Suppressor macrophage (primary cell): ENCODE results near the gene NPRL2.
A peak's percentile ranks its signal among the peaks of the same experiment; 100 is the strongest.
"Not testable (repeated sequence)": the region's sequence is repeated elsewhere in the genome, so short reads cannot be mapped to it uniquely, and the experiment has no call there.

Experiments
- DNase-seq, 4 experiments: peaks; one replicate each; pipeline ENCODE4 v3.0.0-alpha.2; 2020 to 2022

NPRL2 gene

DNA sequence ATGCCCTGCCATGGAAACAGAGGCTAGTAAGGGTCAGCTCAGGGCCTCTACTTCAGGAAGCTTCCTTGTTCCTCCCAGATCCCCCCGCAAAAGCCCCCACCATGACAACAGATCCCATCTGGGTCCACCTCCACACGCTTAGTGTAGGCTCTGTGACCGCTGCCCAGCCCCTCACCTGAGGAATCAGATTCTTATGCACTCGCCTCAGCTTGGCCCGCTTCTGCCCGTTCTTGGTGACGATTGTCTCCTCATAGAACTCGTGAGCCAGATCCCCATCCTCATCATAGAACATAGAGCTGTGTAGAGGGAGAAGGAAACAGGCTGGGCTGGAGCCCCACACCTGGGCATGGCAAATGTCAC, 24.4 kb downstream of the NPRL2 start:
- no peak for DNase-seq

DNA sequence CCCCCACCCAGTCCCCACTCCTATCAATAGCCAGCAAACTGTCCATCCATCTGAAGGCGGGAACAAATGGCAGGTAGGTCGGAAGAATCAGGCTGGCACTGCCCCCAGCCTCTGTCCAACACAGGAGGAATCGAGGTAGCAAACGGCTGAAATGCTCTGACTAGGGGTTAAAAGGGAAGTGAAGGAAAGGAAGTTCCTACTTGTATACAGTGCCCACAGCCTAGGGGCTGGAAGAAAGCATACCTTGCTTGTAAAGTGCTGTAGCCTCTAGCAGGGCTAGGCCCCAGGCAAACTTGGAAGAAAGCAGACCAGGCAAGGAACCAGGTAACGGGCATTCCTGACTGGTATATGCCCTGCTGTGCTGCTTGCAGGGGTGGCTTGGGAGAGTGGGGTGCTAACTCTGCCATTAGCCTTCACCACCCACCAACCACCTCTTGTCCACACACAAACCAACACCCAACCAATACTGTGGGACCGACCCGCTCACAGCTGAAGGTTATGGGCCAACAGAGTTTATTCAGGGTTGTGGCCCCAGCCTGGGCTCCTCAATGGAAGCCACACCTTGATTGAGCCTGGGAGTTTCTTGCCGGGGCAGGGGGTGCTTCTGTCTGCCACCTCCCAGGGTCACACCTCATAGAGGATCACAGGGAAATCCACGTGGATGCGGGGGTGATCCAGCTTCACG, 24.9 kb downstream of the NPRL2 start:
- no peak for DNase-seq

DNA sequence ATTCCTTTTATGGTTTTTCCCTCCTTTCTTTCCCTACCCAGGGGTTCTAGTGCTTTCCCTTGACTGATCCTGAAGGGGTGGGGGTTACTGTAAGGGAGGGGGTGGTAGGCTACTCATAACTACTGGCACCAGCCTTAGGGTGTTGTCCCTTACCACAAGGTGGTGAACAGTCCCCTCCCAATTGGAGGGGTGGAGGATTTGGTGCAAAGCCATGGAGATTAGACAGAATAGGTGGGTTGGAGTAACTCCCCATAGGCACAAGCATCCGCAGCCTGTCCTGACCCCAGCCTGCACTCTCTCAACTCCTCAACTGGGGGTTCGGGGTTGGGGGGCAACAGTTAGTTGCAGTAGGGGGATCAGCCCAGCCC, 25.5 kb downstream of the NPRL2 start:
- DNase-seq = no peak

DNA sequence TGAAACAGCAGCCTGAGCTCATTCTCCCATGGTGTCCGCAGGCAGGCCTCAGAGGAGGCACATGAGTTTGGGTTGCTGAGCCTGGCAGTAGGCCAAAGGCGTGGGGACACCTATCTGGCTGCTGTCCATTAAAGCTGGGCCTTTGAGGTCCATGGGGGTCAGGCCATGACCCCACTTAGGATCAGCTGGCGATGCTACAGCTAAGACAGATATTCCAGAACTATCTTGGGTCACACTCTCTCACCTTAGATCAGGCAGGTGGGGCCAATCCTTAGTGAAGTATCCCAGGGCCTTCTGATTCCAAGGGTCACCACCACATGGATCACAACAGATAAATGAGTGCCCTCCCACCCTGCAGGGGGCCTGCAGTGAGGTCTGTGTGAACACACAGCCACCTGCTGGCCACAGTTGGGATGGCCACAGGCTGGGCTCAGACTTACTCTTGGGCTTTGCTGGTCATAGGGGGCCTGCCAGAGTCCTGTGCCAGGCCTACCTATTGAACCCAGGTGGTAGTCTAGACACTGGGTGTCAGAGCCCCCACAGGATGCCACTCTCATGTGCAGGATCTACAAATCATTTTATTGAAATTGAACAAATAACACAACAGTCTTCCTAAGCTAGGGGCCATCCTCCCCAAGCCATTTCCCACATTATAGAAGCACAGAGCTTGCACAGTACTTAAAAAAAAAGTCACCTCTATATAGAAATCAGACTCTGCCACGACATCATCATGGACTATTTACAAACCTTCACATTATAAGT, 26.0 kb downstream of the NPRL2 start:
- peak; percentile 72 to 82 (median 73) for DNase-seq

DNA sequence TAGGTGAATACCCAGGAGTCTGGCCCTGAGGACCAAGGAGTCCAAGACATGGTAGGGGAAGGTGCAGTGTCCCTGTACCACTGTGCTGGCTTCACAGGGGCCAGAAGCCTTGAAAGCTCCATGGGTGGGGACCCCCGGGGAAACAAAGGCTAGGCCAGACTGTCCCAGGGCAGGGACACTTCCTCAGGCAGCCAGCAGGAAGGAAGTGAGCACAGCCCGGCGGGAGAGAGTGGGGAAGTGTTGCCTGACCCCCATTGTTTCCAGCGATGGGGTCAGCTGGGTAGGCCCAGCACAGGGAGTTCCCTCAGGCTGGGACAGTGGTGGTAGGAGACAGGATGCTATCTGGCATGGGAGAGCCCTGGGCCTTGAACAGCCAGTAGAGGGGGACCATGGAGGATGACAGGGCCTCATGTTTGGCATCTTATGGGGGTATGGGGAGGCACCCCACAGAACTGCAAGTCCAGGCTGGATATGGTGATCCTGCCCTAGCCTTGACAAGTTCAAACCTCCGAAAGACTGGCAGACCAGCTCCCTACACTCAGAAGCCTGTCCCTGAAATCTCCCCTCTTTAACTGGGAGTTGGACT, 26.9 kb downstream of the NPRL2 start:
- peak; percentile 24 to 58 (median 50) for DNase-seq

DNA sequence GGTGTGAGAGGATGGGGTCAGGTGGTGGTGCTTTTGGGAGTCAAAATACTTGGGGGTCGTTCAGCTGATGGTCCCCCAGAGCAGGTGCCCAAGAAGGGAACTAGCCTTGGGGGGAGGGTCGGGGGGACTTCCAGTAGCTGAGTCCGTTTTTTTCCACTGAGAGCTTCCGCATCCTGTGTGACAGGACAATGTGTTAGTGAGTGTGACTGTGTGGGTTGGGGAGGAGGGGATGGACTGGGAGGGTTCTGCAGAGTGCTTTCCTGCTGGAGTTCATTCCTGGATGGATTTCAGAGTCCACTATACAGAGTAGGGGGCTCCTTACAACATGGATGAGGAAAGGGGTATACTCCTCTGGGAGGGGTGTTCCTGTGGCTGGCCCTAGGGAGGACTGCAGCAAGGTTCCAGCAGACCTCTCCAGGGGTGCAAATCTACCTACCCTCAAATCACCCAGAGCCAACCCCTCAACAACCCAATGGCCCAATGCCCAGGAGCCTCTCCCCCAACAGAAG, 27.4 kb downstream of the NPRL2 start:
- DNase-seq = peak; percentile 32 to 68 (median 66)

DNA sequence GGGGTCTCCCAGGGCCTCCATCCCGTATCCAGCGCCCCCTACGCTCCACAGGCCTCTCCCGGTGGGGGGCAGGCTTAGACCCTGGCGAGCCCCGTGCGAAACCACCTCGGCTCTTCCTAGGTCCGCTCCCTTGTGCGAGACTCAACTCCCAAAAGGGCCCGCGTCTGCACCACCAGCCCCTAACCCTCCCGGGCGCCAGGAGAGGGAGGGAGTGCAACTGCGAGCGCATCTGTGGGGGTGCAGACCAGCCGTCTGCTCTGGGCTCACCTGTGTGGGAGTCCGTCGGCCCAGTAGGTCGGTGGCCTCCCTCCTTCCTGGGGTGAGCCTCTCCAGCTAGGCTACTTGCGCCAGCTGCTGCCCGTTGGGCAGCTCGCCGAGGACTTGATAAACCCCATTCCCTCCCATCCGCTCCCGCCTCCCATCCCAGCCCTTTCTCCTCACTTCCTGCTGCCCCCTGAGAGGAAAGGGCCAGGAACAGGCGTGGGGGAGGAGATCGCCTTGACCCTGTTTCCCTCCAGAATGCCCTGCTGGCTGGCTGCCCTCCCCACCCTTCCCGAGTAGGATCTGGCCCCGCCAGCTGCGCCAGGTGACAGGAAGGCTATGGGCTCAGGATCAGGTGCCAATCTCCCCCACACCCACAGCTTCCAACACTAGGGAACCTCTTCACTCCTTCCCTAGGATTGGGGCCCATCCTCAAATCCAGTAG, 28.0 kb downstream of the NPRL2 start, which contains the start of gene HYAL2:
TSS of gene HYAL2 (minus strand) at position 360 of the 706 bp plus-strand sequence. CDS start 2,256 bp downstream, outside the sequence.
- DNase-seq = peak in 1 of 4 experiments; percentile 21

DNA sequence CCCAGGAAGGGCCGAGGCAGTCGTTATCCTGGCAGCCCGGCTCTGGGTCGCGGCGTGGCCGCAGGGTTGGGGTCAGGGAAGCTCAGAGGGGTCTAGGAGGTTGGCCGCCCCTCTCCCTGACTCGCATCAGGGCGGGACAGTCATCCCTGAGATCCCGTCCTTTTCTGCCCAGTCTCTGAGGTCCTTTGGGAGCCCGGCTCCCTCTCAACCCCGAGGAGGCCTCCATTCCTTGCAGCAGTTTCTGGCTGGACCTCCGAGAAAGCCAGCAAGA, 28.5 kb downstream of the NPRL2 start:
- no peak for DNase-seq

DNA sequence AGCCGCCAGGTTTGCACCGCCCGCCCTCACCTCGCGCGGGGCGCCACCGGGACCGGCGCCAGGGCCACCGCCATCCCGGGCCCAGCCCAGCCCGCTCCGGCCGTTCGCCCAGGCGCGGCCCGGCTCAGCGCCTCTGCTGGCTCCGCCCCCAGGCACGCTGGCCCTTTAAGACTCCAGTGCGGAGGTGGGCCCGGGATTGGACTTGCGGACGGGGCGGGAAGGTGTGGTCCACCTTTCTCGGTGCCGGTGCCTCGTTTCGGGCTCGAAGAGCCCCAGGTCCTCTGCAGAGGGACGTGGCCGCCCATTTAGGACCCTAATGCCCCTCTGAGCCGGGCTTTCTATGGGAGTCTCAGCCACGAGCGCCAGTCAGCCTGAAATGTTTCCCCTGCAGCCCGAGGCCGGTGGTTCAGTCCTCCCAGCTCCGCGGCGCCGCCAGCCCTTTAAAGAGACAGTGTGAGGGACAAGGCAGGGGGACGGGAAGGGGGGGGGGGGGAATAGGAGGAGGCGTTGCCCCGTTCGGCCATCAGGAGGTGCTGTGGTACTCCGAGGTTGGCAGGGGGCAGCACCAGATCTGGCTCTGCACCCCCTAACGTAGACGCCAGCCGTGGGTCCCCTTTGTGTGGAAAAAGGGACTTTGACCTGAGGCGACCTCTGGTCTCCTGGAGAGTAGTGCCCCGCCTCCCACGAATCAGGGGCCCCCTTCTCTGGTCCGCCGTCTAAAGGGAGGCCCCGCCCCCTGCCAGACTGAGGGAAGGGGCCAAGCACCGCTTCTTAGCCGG, 29.1 kb downstream of the NPRL2 start:
- peak; percentile 86 to 96 (median 93) for DNase-seq

DNA sequence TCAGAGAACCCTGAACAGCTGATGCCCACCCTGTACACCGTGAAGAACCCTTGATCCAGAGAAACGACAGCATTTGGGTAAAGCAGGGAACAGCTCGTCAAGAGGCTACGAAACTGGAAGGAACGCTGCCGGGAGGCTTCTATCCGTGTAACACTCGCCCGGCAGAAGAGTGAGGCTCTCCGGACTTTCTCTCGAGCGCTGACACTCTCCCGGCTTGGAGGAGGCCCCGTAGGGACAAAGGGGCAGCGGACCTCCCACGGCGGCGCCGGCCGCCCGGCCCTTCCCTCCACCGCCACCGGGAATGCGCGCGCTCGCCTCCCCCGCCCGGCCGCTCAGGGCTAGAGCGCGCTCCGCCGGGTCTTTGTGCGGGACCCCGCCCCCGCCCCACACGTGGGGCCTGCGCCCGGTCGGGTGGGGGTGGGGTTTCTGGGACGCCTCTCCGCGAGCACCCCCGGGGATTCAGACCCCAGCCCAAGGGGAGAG, 29.7 kb downstream of the NPRL2 start:
- DNase-seq = peak; percentile 71 to 91 (median 80)

DNA sequence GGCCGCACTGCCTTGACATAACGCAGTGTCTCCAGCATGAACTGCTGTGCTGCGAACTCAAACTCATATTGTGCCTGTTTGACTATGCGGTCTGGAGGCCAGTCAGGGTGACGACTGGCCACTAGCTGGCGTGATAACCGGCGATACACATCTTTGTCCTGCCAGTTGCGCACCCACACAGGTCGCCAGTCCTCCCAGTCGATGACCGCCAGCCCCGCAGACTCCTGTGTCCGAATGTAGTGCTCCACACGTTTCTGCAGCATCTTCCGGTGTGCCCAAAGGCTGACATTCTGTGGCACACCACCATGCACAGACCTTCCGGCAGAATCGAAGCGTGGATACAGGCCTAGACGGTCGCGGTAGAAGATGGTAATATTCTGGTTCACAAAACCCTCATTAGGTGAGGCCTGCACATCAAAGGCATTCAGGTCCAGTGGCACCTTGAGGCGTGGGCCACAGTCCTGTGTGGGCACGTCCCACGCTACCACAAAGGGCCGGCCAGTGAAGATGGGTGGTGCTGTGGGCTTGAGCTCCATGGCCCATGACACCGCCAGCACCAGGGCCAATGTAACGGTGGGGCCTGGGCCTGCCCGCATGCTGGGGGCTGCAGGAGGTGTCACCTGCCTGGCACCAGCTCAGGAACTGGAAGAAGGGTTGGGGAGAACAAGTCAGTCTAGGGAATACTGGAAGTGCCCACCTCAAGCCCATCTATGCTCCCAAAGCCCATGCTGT, 30.5 kb downstream of the NPRL2 start:
- no peak for DNase-seq

DNA sequence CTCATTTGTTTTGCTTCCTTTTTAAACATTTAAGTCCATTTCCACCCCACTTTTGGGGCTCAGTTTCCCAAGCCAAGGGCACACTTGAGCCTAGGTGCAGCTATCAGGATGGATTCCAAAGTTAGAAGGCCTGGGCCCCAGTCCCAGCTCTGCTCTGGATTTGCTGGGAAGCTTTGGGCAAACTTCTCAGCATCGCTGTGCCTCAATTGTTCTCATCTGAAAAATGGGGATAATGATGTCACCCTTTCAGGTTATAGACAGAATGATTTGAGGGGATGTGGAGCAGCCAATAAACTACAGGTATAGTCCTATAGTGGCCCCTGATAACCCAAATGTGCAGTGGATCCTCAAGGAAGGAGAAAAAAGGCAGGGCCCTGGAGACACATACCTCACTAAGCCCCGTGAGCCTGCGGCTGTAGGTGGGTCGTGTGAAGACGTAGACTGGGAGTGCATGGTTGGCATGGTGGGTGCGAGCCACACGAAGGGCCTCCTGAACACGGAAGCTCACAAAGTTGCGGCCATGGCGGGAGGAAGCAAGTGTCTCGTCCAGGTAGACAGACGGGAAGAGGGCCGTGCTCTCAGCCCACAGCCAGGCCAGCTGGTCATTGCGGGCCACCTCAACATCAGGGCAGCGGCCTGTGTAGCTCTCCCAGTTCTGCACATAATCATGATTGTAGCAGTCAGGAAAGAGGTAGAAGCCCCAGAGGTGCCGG, 31.2 kb downstream of the NPRL2 start:
- DNase-seq = no peak

DNA sequence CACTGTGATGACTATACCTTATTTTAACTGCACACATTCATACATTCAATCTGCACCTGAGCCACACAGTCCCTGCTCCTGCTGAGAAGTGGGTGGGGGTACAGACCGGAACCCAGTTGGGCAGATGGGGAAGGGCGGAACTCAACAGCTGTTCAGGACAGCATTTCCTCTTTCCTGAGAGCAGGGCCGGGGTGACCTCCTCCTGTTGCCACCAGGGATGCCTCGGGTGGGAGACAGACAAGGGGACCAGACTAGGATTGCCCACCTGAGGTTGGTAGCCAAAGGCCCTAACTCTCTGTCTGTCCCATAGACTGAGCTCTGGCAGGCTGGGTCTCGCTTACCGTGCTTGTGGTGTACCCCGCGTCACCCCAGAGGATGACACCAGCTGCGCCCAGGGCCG, 32.0 kb downstream of the NPRL2 start:
- DNase-seq = peak; percentile 24 to 69 (median 56)

DNA sequence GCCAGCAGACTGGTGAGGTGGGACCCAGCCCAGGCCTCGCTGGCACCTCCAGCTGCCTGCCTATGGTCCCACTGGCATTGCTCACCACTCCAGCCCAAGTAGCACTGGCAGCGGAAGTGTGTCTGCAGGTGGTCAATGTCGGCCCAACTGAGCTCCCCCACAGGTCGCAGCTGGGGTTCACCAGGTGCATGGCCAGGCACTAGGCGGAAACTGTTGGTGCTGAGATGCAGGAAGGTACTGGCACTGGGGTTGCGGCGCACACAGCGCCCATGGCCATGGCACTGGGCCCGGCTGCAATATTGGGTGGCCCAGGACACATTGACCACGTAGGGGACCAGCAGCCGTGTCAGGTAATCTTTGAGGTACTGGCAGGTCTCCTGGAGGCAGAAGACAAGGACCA, 32.4 kb downstream of the NPRL2 start:
- no peak for DNase-seq

DNA sequence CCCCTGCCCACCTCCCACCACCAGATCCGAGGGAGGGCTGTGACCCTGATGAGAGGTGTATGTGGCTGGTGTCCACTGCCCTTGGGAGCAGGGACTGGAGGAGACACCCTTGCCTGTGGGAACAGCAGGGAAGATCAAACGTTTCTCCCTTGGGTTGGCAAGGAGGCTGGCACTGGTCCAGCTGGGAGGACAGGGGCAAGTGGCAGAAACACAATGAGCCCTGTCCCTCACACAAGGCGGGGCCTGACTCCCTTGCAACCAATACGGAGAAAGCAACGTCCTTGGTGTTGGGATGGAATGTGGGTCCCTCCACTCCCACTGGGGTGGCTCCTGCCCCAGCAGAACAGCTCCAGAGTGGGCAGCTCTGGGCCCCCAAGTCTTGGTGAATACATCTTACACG, 33.3 kb downstream of the NPRL2 start:
- DNase-seq = no peak

DNA sequence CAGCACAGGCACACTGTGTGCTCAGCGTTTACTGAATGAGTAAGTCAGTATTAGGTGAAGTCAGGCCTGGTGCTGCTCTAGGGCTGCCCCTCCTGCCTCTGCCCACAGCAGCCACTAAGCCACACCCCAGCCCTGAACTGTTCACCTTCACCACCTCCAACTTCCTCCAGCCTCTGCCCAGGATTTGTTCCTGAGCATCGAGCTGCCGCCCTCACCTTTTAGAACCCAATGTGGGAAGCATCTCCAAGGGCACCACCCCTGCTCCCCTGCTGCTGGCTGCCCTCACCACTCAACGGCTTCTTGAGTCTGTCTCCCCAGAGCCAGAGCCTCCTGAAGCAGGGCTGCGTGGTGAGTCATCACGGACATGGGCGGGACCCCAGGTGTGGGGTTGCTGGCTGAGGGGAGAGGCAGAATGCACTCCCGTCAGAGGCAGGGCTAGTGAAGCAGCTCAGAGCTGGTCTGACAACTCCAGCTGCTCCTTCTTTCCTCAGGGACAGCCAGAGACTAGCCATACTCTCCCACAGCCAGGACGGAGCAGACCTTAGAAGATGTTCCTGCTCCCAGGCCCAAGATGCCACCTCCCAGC, 33.8 kb downstream of the NPRL2 start:
- DNase-seq = no peak

DNA sequence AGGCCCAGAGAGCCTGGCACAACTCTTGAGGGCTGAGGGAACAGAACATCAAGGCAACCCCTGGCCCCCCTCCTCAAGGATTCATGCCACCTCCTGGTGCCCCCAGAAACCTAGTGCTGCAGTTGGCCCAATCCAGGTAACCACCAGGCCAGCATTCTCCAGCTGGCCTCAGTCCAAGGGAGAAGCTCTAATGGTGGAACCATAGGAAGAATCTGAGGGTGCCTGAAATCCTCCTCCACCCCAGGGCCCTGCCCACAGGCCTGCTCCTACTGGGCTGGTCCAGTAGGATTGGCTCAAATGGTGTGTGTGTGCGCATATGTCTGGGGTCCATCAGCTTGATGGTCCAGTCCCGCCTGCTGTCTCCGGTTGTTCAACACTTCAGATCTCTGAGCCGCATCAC, 35.8 kb downstream of the NPRL2 start:
- no peak for DNase-seq

DNA sequence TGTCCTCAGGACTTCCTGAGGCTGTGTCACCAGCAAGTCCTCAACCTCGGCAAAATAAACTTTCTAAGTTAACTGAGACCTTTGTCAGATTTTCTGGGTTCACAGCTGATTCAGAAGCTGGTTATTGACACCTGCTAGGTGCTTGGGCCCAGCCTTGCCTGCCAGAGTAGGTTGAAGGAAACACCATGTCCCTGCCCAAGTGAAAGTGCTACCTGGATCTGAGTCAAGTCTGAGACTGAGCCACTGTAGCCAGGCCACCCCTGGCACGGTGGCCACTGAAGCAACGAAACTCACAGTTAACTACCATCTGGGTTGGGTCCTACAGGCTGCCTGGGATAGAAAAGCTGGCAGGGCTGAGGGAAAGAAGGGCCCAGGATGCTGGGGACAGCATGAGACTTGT, 36.2 kb downstream of the NPRL2 start:
- DNase-seq = no peak

DNA sequence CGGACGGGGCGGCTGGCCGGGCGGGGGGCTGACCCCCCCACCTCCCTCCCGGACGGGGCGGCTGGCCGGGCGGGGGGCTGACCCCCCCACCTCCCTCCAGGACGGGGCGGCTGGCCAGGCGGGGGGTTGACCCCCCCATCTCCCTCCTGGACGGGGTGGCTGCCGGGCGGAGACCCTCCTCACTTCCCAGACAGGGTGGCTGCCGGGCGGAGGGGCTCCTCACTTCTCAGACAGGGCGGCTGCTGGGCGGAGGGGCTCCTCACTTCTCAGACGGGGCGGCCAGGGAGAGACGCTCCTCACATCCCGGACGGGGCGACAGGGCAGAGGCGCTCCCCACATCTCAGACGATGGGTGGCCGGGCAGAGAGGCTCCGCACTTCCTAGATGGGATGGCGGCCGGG, 38.5 kb downstream of the NPRL2 start:
- DNase-seq = not testable (repeated sequence)

DNA sequence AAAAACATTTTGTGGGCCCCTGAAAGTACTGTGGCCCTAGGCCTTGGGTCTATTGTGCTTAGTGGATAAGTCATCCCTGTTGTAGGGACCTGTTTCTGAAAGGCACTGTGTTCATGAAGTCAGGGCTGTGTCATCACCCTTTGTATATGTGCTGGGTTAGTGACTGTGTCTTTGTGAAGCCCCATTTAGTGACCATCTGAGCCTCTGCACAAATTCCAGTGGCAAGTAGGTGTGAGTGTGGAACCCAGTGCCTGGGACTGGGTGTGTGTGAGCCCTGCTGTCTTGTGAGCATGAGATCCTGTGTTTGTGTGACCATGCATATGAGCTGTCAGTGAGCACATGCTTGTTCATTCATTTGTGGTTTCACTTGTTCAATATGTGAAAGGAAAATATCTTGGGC, 46.0 kb downstream of the NPRL2 start:
- DNase-seq = no peak
